ENCODE results near the gene CCL18.

DNA sequence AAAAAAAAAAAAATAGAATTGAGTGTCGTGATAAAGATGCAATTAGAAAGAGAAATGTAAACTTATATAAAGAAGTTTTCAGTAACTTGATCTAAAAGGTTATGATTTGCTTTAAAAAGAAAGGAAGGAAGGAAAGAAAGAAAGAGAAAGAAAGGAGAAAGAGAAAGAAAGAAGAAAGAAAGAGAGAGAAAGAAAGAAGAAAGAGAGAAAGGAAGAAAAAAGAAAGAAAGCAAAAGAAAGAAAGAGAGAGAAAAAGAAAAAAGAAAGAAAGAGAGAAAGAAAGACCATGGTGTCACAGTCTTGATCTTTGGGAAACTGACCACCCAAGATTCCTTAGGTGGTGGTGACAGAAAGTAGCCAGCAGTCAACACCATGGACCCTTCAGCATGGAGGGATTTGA, 30.2 kb downstream of the CCL18 start:
- TF ChIP-seq, protein P1, sequence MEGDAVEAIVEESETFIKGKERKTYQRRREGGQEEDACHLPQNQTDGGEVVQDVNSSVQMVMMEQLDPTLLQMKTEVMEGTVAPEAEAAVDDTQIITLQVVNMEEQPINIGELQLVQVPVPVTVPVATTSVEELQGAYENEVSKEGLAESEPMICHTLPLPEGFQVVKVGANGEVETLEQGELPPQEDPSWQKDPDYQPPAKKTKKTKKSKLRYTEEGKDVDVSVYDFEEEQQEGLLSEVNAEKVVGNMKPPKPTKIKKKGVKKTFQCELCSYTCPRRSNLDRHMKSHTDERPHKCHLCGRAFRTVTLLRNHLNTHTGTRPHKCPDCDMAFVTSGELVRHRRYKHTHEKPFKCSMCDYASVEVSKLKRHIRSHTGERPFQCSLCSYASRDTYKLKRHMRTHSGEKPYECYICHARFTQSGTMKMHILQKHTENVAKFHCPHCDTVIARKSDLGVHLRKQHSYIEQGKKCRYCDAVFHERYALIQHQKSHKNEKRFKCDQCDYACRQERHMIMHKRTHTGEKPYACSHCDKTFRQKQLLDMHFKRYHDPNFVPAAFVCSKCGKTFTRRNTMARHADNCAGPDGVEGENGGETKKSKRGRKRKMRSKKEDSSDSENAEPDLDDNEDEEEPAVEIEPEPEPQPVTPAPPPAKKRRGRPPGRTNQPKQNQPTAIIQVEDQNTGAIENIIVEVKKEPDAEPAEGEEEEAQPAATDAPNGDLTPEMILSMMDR (IDR thresholded peaks at IDR 0.05) = no peak
- no peak for TF ChIP-seq POLR2A (IDR thresholded peaks at IDR 0.05)
- no peak for TF ChIP-seq POLR2AphosphoS5 (IDR thresholded peaks at IDR 0.05)
